GM10248 (cell line): ENCODE measurements around the gene CTAG1B.
"Not testable (repeated sequence)": the region's sequence is repeated elsewhere in the genome, so short reads cannot be mapped to it uniquely, and the experiment has no call there.

Experiments used
- CTCF ChIA-PET: fragments of 300-600 bp; sonication (Branson Sonifier 250); formaldehyde crosslinking; extraction: SDS; loops from one replicate; lab custom pipeline; 2021; ENCODE audit warnings: antibody characterized with exemption; lab: Yijun Ruan, JAX
- POLR2A ChIA-PET: fragments of 350-650 bp; sonication (Branson Sonifier 250); formaldehyde crosslinking; extraction: SDS; loops from one replicate; lab custom pipeline; 2020; ENCODE audit warnings: antibody characterized with exemption; lab: Yijun Ruan, JAX
- DNase-seq: peaks from one replicate; pipeline ENCODE4 v3.0.0; 2012; ENCODE audit errors: extremely low spot score
- TF ChIP-seq, protein P1 (sequence below): IDR thresholded peaks from 2 replicates; pipeline ENCODE4 v1.5.1; 2012; ENCODE audit warnings: mild to moderate bottlenecking, low read depth; ENCODE audit errors: extremely low read depth, missing control alignments, control extremely low read depth

The CTAG1B gene

DNA sequence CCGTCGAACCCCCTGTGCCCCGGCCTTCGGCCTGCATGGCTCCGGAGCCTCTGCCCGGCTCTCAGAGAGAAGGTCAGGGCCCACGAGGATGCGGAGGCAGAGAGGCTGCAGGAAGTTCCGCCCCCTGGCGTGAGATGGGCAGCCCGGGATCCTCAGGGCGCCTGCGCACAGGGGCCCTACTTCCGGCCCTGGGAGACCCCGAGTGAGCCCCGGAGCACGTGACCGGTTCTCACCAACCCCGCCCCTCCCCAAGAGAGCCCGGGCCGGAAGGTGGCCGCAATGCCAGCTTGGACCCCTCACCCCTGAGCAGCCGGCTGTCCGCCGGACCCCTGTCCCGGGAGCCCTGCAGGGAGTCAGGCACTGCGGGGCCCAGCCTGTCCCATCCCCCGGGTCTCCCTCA is at the start of gene CTAG1B:
CTAG1B (minus strand) TSS at position 101 of the 400 bp plus-strand sequence; CDS start at position 37, 64 bp downstream.
- DNase-seq, CTCF ChIA-PET, POLR2A ChIA-PET: not testable (repeated sequence)

DNA sequence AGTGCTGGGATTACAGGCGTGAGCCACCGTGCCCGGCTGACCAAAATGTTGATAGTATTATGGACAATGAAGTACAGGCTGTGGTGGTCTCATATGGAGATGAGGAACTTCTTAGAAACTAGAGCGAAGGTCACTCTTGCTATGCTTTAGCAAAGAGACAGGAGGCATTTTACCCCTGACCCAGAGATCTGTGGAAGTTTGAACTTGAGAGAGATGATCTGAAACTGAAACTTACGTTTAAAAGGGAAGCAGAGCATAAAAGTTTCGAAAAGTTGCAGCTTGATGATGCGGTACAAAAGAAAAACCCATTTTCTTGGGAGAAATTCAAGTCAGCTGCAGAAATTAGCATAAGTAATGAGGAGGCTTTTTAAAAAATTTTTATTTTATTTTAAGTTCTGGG is 42.8 kb upstream of the CTAG1B start:
- ChIA-PET POLR2A (no interaction called here), CTCF (no interaction called here)
- TF ChIP-seq, protein P1, sequence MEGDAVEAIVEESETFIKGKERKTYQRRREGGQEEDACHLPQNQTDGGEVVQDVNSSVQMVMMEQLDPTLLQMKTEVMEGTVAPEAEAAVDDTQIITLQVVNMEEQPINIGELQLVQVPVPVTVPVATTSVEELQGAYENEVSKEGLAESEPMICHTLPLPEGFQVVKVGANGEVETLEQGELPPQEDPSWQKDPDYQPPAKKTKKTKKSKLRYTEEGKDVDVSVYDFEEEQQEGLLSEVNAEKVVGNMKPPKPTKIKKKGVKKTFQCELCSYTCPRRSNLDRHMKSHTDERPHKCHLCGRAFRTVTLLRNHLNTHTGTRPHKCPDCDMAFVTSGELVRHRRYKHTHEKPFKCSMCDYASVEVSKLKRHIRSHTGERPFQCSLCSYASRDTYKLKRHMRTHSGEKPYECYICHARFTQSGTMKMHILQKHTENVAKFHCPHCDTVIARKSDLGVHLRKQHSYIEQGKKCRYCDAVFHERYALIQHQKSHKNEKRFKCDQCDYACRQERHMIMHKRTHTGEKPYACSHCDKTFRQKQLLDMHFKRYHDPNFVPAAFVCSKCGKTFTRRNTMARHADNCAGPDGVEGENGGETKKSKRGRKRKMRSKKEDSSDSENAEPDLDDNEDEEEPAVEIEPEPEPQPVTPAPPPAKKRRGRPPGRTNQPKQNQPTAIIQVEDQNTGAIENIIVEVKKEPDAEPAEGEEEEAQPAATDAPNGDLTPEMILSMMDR = no peak
- DNase-seq = no peak

DNA sequence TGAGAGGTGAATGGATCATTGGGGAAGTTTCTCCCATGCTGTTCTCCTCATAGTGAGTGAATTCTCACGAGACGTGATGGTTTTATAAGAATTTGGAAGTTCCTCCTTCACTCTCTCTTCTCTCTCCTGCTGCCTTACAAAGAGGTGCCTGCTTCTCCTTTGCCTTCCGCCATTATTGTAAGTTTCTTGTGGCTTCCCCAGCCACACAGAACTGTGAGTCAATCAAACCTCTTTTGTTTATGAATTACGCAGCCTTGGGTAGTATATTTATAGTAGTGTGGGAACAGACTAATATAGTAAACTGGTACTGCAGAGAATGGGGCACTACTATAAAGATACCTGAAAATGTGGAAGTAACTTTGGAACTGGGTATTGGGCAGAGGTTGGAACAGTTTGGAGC is 42.1 kb upstream of the CTAG1B start:
- CTCF ChIA-PET = no interaction called here
- DNase-seq = no peak
- TF ChIP-seq, protein P1 = no peak
- POLR2A ChIA-PET = no interaction called here

DNA sequence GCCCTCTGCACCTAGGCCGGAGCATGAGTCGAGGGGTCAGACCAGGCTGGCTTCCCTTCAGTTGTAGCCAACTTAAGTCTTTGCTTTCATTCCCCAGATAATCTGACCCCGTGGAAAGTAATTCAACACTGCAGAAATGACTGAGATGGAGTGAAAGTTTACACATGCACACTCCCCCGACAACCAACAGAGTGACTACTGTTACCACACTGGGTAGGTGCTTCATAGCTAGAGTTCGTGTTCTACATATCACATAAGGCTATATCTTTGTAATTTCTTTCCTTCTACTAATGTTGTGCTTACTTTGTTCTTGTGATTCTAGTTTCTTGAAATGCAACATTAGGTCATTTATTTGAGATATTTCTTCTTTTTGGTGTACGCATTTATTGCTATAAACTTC is 41.5 kb upstream of the CTAG1B start:
- no peak for DNase-seq
- POLR2A ChIA-PET = no interaction called here
- CTCF ChIA-PET = no interaction called here
- TF ChIP-seq, protein P1 = no peak

GRCh38 chrX:154658957-154659356 is 39.9 kb upstream of the CTAG1B start:
- ChIA-PET POLR2A (no interaction called here), CTCF (no interaction called here)
- TF ChIP-seq, protein P1 = no peak
- DNase-seq = no peak

- TF ChIP-seq, protein P1 = no peak
- POLR2A ChIA-PET = no interaction called here
Observed at GRCh38 chrX:154658187-154658586, 39.1 kb upstream of the CTAG1B start.

GRCh38 chrX:154657226-154657805 is 38.2 kb upstream of the CTAG1B start:
- ChIA-PET CTCF (no interaction called here), POLR2A (no interaction called here)
- no peak for DNase-seq
- TF ChIP-seq, protein P1 = no peak

More at GRCh38 chrX:154658187-154658586, 39.1 kb upstream of the CTAG1B start:
- DNase-seq = no peak
- CTCF ChIA-PET = no interaction called here
